Esophagus (tissue), 2 donors: Measurements from ENCODE around the gene SPEM3. TPM values are rescaled to one million over a fixed set of nuclear protein-coding genes. Genes with fewer than 3 reads are reported as not detected.

Experiments
- H3K27ac ChIP-seq, 2 donors: one replicate each; pipeline ENCODE4 v1.5.1; 2013; ENCODE audit warnings: low read depth in 2 of 2, mild to moderate bottlenecking in 2 of 2, inconsistent platforms in 1 of 2, low read length in 1 of 2, moderate library complexity in 1 of 2
- H3K27me3 ChIP-seq, 2 donors: one replicate each; pipeline ENCODE4 v1.6.1; 2013; ENCODE audit warnings: low read length in 2 of 2, control low read depth in 1 of 2, mild to moderate bottlenecking in 1 of 2; ENCODE audit not compliant: insufficient read depth in 2 of 2, control insufficient read depth in 1 of 2
- H3K36me3 ChIP-seq, 2 donors: one replicate each; pipeline ENCODE4 v1.6.1; 2013; ENCODE audit warnings: low read length in 1 of 2; ENCODE audit not compliant: control insufficient read depth in 2 of 2, insufficient read depth in 2 of 2
- H3K4me1 ChIP-seq, 2 donors: one replicate each; pipeline ENCODE4 v1.6.1; 2013; ENCODE audit warnings: low read length in 1 of 2; ENCODE audit not compliant: control insufficient read depth in 2 of 2, insufficient read depth in 2 of 2
- H3K4me3 ChIP-seq, 2 donors: one replicate each; pipeline ENCODE4 v1.5.1; 2013; ENCODE audit warnings: low read length in 2 of 2, mild to moderate bottlenecking in 2 of 2, low read depth in 1 of 2, moderate library complexity in 1 of 2
- H3K9me3 ChIP-seq, 2 donors: one replicate each; pipeline ENCODE4 v1.6.1; 2013; ENCODE audit warnings: mild to moderate bottlenecking in 2 of 2, low read depth in 1 of 2, low read length in 1 of 2, moderate library complexity in 1 of 2; ENCODE audit not compliant: control insufficient read depth in 2 of 2, insufficient read depth in 1 of 2
- WGBS, 2 donors: extraction: QIAGEN DNeasy Blood & Tissue Kit; methylation state at CpG; one replicate each; pipeline ENCODE4 v1.1.7; 2013; 5-methylcytosine and 5-hydroxymethylcytosine counted together
- polyA plus RNA-seq, 2 donors: library from polyadenylated mRNA; stranded (reverse); fragments of 200-250 nt; gene quantifications; one replicate each; pipeline ENCODE4 v1.2.3, GENCODE V29; 2013
- donor health status: healthy with polysubstance abuse.
- donor health status: Bipolar disorder and iron deficiency.

The SPEM3 gene
- not detected for polyA plus RNA-seq

- 65 to 69% methylated on average over 5 of the region's 5 CpGs for WGBS, 2 donors
These were observed at the start of gene SPEM3 for GRCh38 chr17:7428557-7428956. Gene SPEM3, plus strand, starts transcription at chr17:7428857. Its CDS starts 46 bp downstream, at chr17:7428903.

DNA sequence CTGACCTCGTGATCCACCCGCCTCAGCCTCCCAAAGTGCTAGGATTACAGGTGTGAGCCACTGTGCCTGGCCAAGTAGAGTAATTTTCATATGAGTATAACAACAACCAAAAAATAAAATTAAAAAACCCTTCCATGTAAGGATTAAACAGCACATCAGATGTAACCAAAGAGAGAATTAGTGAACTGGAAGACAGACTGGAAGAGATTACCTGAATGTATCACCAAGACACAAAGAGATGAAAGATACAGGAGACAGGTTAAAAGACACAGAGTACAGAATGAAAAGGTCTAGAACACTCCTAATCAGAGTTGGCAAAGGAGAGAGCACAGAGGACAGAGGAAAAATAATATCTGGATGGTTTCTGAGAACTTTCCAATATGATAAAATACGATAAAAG lies 49.5 kb upstream of the SPEM3 start:
- H3K36me3 ChIP-seq, result peaks cover 0 to 9% of the 10 kb centered on the region in 2 donors
- peaks cover 5 to 20% of the 10 kb centered on the region in 2 donors for H3K4me1 ChIP-seq
- H3K27me3 ChIP-seq, result no peaks in the 10 kb centered on the region
- H3K27ac ChIP-seq, result no peak overlapping the region
- WGBS, 2 donors, result 98% methylated on average over 3 of the region's 3 CpGs
- no peak overlapping the region for H3K4me3 ChIP-seq
- no peaks in the 10 kb centered on the region for H3K9me3 ChIP-seq

More at GRCh38 chr17:7428557-7428956, at the start of gene SPEM3:
- Histone ChIP-seq H3K27ac (no peak within 1 kb of the TSS), H3K36me3 (no peaks in the 10 kb centered on the region), H3K4me3 (no peak within 1 kb of the TSS), H3K27me3 (no peaks in the 10 kb centered on the region), H3K9me3 (no peaks in the 10 kb centered on the region), H3K4me1 (no peaks in the 10 kb centered on the region)

GRCh38 chr17:7380321-7380720 lies 48.3 kb upstream of the SPEM3 start:
- H3K4me3 ChIP-seq, result peak overlapping the region; percentile 60 to 69
- H3K27me3 ChIP-seq, result no peaks in the 10 kb centered on the region
- H3K36me3 ChIP-seq, result peaks cover 0 to 13% of the 10 kb centered on the region in 2 donors
- no peaks in the 10 kb centered on the region for H3K9me3 ChIP-seq
- H3K4me1 ChIP-seq, result peaks cover 5 to 23% of the 10 kb centered on the region in 2 donors
- WGBS, 2 donors, result 26 to 27% methylated on average over 7 of the region's 7 CpGs
- H3K27ac ChIP-seq, result peak overlapping the region; percentile 26 to 85

GRCh38 chr17:7380855-7381683 lies 47.6 kb upstream of the SPEM3 start, which contains the start of gene TNK1:
Gene TNK1, plus strand, starts transcription at chr17:7381089. Its CDS starts 1,838 bp downstream, at chr17:7382927.
- no peaks in the 10 kb centered on the region for H3K27me3 ChIP-seq
- H3K27ac ChIP-seq, result peak within 1 kb of the TSS; percentile 80 to 85
- H3K36me3 ChIP-seq, result peaks cover 0 to 17% of the 10 kb centered on the region in 2 donors
- H3K4me3 ChIP-seq, result peak within 1 kb of the TSS; percentile 60 to 69
- H3K4me1 ChIP-seq, result peaks cover 5 to 23% of the 10 kb centered on the region in 2 donors
- H3K9me3 ChIP-seq, result no peaks in the 10 kb centered on the region
- WGBS, 2 donors, result 3 to 5% methylated on average over 33 to 52 of the region's 52 CpGs

DNA sequence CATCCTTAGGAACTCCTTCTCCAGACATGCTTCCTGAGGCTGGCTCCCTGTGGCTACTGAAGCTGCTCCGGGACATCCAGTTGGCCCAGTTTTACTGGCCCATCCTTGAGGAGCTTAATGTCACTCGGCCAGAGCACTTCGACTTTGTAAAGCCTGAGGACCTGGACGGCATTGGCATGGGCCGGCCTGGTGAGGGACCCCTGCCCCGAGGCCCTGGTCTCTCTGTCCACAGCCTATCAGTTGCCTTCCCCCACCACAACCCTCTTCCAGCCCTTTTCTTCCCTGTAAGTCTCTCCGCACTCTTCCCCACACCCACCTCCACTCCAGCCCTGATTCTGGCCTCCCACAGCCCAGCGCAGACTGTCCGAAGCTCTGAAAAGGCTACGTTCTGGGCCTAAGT lies 45.8 kb upstream of the SPEM3 start:
- no peaks in the 10 kb centered on the region for H3K9me3 ChIP-seq
- H3K4me3 ChIP-seq, result peak overlapping the region in 1 of 2 donors; percentile 3
- no peaks in the 10 kb centered on the region for H3K27me3 ChIP-seq
- peaks cover 5 to 23% of the 10 kb centered on the region in 2 donors for H3K4me1 ChIP-seq
- WGBS, 2 donors, result 90 to 91% methylated on average over 10 of the region's 10 CpGs
- H3K27ac ChIP-seq, result no peak overlapping the region
- H3K36me3 ChIP-seq, result peaks cover 2 to 24% of the 10 kb centered on the region in 2 donors

GRCh38 chr17:7383371-7383741 lies 45.3 kb upstream of the SPEM3 start:
- H3K4me3 ChIP-seq, result no peak overlapping the region
- H3K27ac ChIP-seq, result no peak overlapping the region
- peaks cover 5 to 23% of the 10 kb centered on the region in 2 donors for H3K4me1 ChIP-seq
- no peaks in the 10 kb centered on the region for H3K9me3 ChIP-seq
- peaks cover 2 to 28% of the 10 kb centered on the region in 2 donors for H3K36me3 ChIP-seq
- H3K27me3 ChIP-seq, result no peaks in the 10 kb centered on the region
- WGBS, 2 donors, result 86 to 88% methylated on average over 11 of the region's 11 CpGs

DNA sequence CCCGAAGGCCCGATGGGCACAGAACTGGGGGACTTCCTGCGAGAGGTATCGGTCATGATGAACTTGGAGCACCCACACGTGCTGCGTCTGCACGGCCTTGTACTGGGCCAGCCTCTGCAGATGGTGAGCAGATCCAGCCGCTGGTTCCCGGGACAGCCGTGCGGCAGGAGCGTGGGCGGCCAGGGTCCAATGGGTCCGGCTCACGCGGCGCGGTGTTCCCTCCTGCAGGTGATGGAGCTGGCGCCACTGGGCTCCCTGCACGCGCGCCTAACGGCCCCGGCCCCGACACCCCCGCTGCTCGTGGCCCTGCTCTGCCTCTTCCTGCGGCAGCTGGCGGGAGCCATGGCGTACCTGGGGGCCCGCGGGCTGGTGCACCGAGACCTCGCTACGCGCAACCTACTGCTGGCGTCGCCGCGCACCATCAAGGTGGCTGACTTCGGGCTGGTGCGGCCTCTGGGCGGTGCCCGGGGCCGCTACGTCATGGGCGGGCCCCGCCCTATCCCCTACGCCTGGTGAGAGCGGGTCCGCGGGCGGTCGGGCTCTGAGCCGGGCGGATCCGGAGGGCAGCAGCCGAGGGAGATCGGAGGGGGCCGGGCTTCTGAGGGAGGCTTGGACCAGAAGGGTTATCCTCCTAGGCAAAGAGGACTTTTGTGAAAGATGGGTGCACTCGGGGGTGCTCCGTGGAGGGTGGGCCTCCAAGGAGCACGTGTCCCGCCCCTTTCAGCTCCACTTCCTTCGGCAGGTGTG lies 44.7 kb upstream of the SPEM3 start:
- Histone ChIP-seq H3K36me3 (peaks cover 5 to 34% of the 10 kb centered on the region in 2 donors), H3K27me3 (no peaks in the 10 kb centered on the region), H3K27ac (peak overlapping the region; percentile 37 to 53), H3K4me3 (peak overlapping the region; percentile 1 to 29), H3K4me1 (peaks cover 5 to 23% of the 10 kb centered on the region in 2 donors), H3K9me3 (no peaks in the 10 kb centered on the region)
- WGBS, 2 donors, result 28 to 42% methylated on average over 64 to 65 of the region's 65 CpGs

- H3K9me3 ChIP-seq, result no peaks in the 10 kb centered on the region
- H3K4me3 ChIP-seq, result peak overlapping the region in 1 of 2 donors; percentile 29
- peaks cover 5 to 23% of the 10 kb centered on the region in 2 donors for H3K4me1 ChIP-seq
- 66 to 70% methylated on average over 23 of the region's 23 CpGs for WGBS, 2 donors
- H3K27ac ChIP-seq, result peak overlapping the region in 1 of 2 donors; percentile 53
- no peaks in the 10 kb centered on the region for H3K27me3 ChIP-seq
- H3K36me3 ChIP-seq, result peaks cover 7 to 39% of the 10 kb centered on the region in 2 donors
These were observed 44.1 kb upstream of the SPEM3 start for GRCh38 chr17:7384489-7385081.

GRCh38 chr17:7388856-7389255 lies 39.8 kb upstream of the SPEM3 start:
- WGBS, 2 donors, result 89 to 93% methylated on average over 9 to 10 of the region's 10 CpGs
- no peaks in the 10 kb centered on the region for H3K9me3 ChIP-seq
- no peak overlapping the region for H3K27ac ChIP-seq
- H3K36me3 ChIP-seq, result peaks cover 20 to 46% of the 10 kb centered on the region in 2 donors
- no peak overlapping the region for H3K4me3 ChIP-seq
- H3K4me1 ChIP-seq, result peaks cover 6 to 14% of the 10 kb centered on the region in 2 donors
- no peaks in the 10 kb centered on the region for H3K27me3 ChIP-seq
